Measurements from ENCODE around the gene LLGL1. TPM values are rescaled to one million over a fixed set of nuclear protein-coding genes. Genes with fewer than 3 reads are reported as not detected.

The LLGL1 gene
- polyA plus RNA-seq, 3 donors, result 0.52 to 10.8 (median 0.76) TPM

DNA sequence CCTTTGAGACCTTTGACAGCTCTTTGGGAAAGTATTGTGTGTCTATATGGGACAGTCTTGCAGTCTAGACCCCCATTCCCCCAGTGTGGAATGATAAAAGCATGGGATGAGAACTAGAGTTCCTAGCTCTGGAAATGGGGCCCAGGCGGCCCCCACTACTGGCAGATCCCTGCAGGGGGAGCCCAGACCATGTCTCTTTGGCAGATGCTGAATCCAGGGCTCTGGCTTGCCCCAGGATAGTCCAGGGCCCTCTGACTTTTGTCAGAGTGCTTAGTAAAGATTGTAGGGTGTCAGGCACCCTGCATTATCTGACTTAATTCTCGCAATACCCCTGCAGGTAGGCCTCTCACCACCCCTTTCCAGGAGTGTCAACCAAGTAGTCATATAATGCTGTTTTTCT lies 33.5 kb upstream of the LLGL1 start:
- Mint-ChIP-seq H3K27ac (peak overlapping the region in 4 of 7 donors; percentile 15 to 57 (median 36)), H3K36me3 (peaks cover 56 to 85% of the 10 kb centered on the region in 2 donors), H3K27me3 (ENCODE audit: low read depth in 3 of 3) (no peaks in the 10 kb centered on the region), H3K4me1 (peaks cover 40% of the 10 kb centered on the region), H3K4me3 (no peak overlapping the region), H3K9me3 (no peaks in the 10 kb centered on the region)
- H2AFZ ChIP-seq (ENCODE audit: insufficient read depth, low read depth, low read length, poor library complexity, severe bottlenecking), result no peak overlapping the region
- H3K4me3 ChIP-seq (replicated peaks in 1 of 3; ENCODE audit: low read depth in 2 of 3, low read length in 3 of 3), result no peak overlapping the region
- intact Hi-C loops (cut with micrococcal nuclease), result no loop called here
- peaks cover 42 to 83% of the 10 kb centered on the region in 2 donors for H3K36me3 ChIP-seq (replicated peaks in 1 of 2; ENCODE audit: control insufficient read depth in 1 of 2, insufficient read depth in 2 of 2, low read length in 2 of 2)
- no peaks in the 10 kb centered on the region for H3K9me3 ChIP-seq (replicated peaks in 1 of 2; ENCODE audit: control insufficient read depth in 1 of 2, insufficient read depth in 1 of 2, low read length in 2 of 2)
- DNase-seq, result no peak
- H4K20me1 ChIP-seq (ENCODE audit: insufficient read depth, low read length), result peaks cover 100% of the 10 kb centered on the region
- peaks cover 98% of the 10 kb centered on the region for H3K79me2 ChIP-seq (ENCODE audit: insufficient read depth, low read length)
- no peak overlapping the region for H3K4me2 ChIP-seq (replicated peaks; ENCODE audit: extremely low read depth, low read length, poor library complexity, severe bottlenecking)
- TF ChIP-seq, protein P1, sequence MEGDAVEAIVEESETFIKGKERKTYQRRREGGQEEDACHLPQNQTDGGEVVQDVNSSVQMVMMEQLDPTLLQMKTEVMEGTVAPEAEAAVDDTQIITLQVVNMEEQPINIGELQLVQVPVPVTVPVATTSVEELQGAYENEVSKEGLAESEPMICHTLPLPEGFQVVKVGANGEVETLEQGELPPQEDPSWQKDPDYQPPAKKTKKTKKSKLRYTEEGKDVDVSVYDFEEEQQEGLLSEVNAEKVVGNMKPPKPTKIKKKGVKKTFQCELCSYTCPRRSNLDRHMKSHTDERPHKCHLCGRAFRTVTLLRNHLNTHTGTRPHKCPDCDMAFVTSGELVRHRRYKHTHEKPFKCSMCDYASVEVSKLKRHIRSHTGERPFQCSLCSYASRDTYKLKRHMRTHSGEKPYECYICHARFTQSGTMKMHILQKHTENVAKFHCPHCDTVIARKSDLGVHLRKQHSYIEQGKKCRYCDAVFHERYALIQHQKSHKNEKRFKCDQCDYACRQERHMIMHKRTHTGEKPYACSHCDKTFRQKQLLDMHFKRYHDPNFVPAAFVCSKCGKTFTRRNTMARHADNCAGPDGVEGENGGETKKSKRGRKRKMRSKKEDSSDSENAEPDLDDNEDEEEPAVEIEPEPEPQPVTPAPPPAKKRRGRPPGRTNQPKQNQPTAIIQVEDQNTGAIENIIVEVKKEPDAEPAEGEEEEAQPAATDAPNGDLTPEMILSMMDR (IDR thresholded peaks at IDR 0.05), result no peak
- no peak overlapping the region for H3K9ac ChIP-seq (ENCODE audit: insufficient read depth, low read length, poor library complexity, severe bottlenecking)
- H3K27ac ChIP-seq (ENCODE audit: low read depth in 1 of 2, low read length in 2 of 2), result peak overlapping the region in 1 of 2 donors; percentile 61
- H3K27me3 ChIP-seq (ENCODE audit: control insufficient read depth in 2 of 2, insufficient read depth in 2 of 2, low read length in 2 of 2), result no peaks in the 10 kb centered on the region
- WGBS (ENCODE audit: insufficient coverage), result 80% methylated on average over 1 of the region's 2 CpGs
- peaks cover 14 to 27% of the 10 kb centered on the region in 2 donors for H3K4me1 ChIP-seq (ENCODE audit: control insufficient read depth in 1 of 2, insufficient read depth in 2 of 2, low read length in 2 of 2)

DNA sequence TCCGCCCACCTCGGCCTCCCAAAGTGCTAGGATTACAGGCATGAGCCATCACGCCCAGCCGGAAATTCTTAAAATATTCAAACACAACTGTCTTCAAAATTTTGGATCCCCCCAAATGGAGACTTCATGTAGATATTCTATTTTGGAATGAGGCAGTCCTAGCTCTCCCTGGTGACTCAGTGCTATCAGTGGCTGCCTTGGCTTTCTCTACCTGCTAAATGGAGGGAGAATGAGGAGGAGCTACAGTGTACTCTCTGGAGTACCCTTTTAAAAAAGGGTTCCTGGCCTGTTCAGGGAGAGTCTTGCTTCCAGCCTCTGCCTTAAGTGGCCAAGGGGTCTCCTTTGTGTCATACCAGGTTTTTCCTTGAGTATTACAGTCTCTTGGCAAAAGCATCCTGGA lies 31.0 kb upstream of the LLGL1 start:
- peaks cover 57 to 88% of the 10 kb centered on the region in 2 donors for H3K36me3 ChIP-seq (replicated peaks in 1 of 2; ENCODE audit: control insufficient read depth in 1 of 2, insufficient read depth in 2 of 2, low read length in 2 of 2)
- H3K79me2 ChIP-seq (ENCODE audit: insufficient read depth, low read length), result peaks cover 98% of the 10 kb centered on the region
- no peak overlapping the region for H2AFZ ChIP-seq (ENCODE audit: insufficient read depth, low read depth, low read length, poor library complexity, severe bottlenecking)
- no peaks in the 10 kb centered on the region for H3K27me3 ChIP-seq (ENCODE audit: control insufficient read depth in 2 of 2, insufficient read depth in 2 of 2, low read length in 2 of 2)
- H3K4me1 ChIP-seq (ENCODE audit: control insufficient read depth in 1 of 2, insufficient read depth in 2 of 2, low read length in 2 of 2), result peaks cover 0 to 13% of the 10 kb centered on the region in 2 donors
- H3K27ac ChIP-seq (ENCODE audit: low read depth in 1 of 2, low read length in 2 of 2), result no peak overlapping the region
- Mint-ChIP-seq H3K36me3 (peaks cover 63 to 88% of the 10 kb centered on the region in 2 donors), H3K4me3 (no peak overlapping the region), H3K27me3 (ENCODE audit: low read depth in 3 of 3) (no peaks in the 10 kb centered on the region), H3K9me3 (no peaks in the 10 kb centered on the region), H3K27ac (no peak overlapping the region), H3K4me1 (peaks cover 22% of the 10 kb centered on the region)
- no peak overlapping the region for H3K9ac ChIP-seq (ENCODE audit: insufficient read depth, low read length, poor library complexity, severe bottlenecking)
- intact Hi-C loops (cut with micrococcal nuclease), result no loop called here
- no peak for DNase-seq
- no peak overlapping the region for H3K4me2 ChIP-seq (replicated peaks; ENCODE audit: extremely low read depth, low read length, poor library complexity, severe bottlenecking)
- peaks cover 100% of the 10 kb centered on the region for H4K20me1 ChIP-seq (ENCODE audit: insufficient read depth, low read length)
- no peak overlapping the region for H3K4me3 ChIP-seq (replicated peaks in 1 of 3; ENCODE audit: low read depth in 2 of 3, low read length in 3 of 3)
- no CpG with 5 or more reads among the region's 4 CpGs for WGBS (ENCODE audit: insufficient coverage)
- H3K9me3 ChIP-seq (replicated peaks in 1 of 2; ENCODE audit: control insufficient read depth in 1 of 2, insufficient read depth in 1 of 2, low read length in 2 of 2), result no peaks in the 10 kb centered on the region
- TF ChIP-seq, protein P1 (IDR thresholded peaks at IDR 0.05), result no peak
